C4-2B (cell line): Measurements from ENCODE around the gene MDP1.

Experiments used
- H3K27ac ChIP-seq: fragments of 450-650 bp; 2 replicates; pipeline ENCODE4 v1.5.1; 2017
- ZFX ChIP-seq: fragments of 450-650 bp; IDR thresholded peaks from 2 replicates; pipeline ENCODE4 v1.6.1; 2017
- TF ChIP-seq, protein P1 (sequence below): fragments of 450-650 bp; conservative IDR thresholded peaks from 2 replicates; pipeline ENCODE4 v1.5.1; 2017; ENCODE audit warnings: mild to moderate bottlenecking

The MDP1 gene

DNA sequence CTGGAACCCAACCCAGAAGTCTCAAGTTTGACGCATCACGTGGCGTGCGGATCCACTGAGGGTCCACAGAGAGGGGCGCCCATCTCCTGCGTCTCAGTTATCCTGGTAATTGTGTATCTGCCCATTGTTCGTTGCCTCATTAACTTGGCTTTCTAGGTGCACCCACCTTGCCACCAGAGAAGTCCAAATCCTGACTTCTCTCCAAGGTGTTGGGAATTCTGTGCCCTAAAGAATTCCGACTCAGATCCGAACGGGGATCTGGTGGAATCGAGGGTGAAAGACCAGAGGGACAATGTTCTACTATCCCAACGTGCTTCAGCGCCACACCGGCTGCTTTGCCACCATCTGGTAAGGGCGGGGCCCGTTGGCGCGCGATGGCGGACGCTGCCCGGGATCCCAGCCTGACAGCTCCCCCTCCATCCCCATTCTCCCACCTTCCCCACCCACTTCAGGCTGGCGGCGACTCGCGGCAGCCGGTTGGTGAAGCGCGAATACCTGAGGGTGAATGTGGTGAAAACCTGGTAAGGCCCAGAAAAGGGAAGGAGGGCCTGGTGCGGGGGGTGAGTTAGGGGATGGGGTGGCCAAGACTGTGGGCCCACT, 43.5 kb downstream of the MDP1 start:
- no peak overlapping the region for H3K27ac ChIP-seq
- TF ChIP-seq, protein P1, sequence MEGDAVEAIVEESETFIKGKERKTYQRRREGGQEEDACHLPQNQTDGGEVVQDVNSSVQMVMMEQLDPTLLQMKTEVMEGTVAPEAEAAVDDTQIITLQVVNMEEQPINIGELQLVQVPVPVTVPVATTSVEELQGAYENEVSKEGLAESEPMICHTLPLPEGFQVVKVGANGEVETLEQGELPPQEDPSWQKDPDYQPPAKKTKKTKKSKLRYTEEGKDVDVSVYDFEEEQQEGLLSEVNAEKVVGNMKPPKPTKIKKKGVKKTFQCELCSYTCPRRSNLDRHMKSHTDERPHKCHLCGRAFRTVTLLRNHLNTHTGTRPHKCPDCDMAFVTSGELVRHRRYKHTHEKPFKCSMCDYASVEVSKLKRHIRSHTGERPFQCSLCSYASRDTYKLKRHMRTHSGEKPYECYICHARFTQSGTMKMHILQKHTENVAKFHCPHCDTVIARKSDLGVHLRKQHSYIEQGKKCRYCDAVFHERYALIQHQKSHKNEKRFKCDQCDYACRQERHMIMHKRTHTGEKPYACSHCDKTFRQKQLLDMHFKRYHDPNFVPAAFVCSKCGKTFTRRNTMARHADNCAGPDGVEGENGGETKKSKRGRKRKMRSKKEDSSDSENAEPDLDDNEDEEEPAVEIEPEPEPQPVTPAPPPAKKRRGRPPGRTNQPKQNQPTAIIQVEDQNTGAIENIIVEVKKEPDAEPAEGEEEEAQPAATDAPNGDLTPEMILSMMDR: no peak
- TF ChIP-seq ZFX: no peak

DNA sequence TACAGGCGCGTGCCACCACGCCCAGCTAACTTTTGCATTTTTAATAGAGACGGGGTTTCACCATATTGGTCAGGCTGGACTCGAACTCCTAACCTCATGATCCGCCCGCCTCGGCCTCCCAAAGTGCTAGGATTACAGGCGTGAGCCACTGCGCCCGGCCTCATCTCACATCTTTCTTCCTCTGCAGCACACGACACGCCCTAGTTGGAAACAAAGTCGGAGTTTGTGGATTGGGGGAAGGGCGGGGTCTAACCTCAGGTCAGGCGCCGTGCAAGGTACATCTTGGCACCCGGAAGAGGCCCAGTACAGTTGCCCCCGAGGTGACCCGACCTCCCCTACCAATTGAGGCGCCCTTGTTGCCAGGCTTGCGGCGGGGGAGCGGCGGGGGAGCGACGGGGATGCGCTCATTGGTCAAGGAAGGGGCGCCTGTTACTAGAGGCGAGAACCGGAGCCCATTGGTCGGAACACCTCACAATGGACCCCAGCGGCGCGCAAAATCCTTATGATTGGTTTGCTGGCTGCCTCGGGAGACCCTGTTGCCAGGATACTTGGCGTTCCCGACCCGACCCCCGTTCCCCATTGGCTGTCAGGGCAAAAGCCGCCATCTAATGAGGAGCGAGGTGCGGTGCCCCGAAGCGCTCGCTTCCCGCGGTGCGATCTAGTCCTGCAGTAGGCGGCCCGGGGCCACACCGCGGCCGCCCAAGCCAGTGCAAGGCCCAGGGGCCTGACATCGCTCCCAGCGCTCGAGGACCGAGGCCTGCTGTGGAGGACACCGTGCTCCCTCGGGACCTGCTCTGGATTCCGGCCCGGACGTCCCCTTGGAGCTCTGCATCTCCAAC, 44.2 kb downstream of the MDP1 start, which contains the start of gene REC8:
Gene REC8 (plus strand): TSS at position 659 of the 839 bp plus-strand sequence. CDS start 473 bp downstream, outside the sequence.
- no peak within 1 kb of the TSS for H3K27ac ChIP-seq
- TF ChIP-seq, protein P1: no peak
- TF ChIP-seq ZFX: no peak

DNA sequence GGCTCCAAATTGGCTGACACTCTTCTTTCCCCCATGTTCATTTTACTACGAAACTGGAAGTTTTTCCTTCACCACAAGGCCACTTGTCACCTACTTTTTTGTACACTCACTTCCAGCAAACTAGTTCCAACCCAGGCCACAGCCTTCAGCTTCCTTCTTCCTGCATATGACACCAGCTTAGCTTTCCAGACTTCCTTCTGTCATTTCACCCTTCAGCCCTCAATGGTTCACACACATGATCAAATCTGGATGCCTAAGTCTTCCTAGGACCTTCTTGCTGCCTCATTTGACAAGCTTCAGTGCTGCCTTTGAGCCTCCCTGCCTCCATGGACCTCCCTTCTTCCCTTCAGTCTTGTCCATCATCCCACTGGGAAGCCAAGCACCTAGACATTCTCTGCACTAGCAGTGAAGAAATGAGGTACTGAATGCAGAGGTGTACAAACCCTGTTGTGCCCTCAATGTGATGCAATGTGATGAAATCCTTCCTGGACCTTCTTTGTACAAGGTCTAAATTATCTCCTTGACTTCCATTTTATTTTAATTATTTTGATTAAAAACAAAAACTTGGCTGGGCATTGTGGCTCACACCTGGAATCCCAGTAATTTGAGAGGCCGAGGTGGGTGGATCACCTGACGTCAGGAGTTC, 48.3 kb downstream of the MDP1 start:
- no peak for TF ChIP-seq ZFX
- TF ChIP-seq, protein P1: no peak
- H3K27ac ChIP-seq: no peak overlapping the region

DNA sequence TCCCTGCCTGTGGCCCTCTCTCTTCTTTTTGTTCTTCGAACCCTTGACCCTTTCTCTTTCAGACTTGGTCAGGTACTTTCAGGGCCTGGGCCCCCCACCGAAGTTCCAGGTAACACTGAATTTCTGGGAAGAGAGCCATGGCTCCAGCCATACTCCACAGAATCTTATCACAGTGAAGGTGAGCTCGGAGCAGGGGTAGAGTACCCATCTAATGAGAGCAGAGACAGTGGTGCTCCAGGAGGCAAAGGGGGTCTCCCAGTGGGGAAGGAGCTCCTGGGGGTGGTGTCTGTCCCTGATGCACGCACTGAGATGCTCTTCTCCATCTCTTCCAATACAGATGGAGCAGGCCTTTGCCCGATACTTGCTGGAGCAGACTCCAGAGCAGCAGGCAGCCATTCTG, 50.1 kb downstream of the MDP1 start:
- no peak for TF ChIP-seq ZFX
- TF ChIP-seq, protein P1: no peak
- H3K27ac ChIP-seq: no peak overlapping the region

DNA sequence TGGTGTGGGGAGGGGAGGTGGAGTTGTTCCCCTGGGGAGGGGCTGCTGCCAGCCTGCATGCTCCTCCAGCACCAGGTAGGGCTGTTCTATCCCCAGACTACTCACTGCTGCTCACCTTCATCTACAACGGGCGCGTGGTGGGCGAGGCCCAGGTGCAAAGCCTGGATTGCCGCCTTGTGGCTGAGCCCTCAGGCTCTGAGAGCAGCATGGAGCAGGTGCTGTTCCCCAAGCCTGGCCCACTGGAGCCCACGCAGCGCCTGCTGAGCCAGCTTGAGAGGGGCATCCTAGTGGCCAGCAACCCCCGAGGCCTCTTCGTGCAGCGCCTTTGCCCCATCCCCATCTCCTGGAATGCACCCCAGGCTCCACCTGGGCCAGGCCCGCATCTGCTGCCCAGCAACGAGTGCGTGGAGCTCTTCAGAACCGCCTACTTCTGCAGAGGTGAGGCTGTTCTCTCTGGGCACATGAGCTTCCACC, 51.3 kb downstream of the MDP1 start:
- TF ChIP-seq ZFX: no peak
- TF ChIP-seq, protein P1: no peak
- no peak overlapping the region for H3K27ac ChIP-seq
